Left lung (tissue), 10 donors: ENCODE measurements around the gene NSD1. TPM values are rescaled to one million over a fixed set of nuclear protein-coding genes. Genes with fewer than 3 reads are reported as not detected.

Experiments
- ATAC-seq: fragments of 200-7000 bp; cut with Tn5 transposase; one replicate; pipeline ENCODE4 v1.9.1; 2020; ENCODE audit warnings: moderate library complexity
- DNase-seq, 4 donors: peaks; one replicate each; pipeline ENCODE4 v3.0.0-alpha.2; 2013 to 2020
- H3K27ac ChIP-seq, 2 donors: fragments of 200-600 bp; sonication (generic) in 1 of 2; one replicate each; pipeline versions ENCODE4 v1.5.0 to v1.8.0; 2020 to 2021
- H3K27me3 ChIP-seq, 2 donors: fragments of 200-600 bp; sonication (generic) in 1 of 2; one replicate each; pipeline versions ENCODE4 v1.5.0 to v1.8.0; 2020 to 2021
- H3K36me3 ChIP-seq, 2 donors: fragments of 200-600 bp; sonication (generic) in 1 of 2; one replicate each; pipeline versions ENCODE4 v1.5.0 to v1.8.0; 2020 to 2021
- H3K4me1 ChIP-seq, 2 donors: fragments of 200-600 bp; one replicate each; pipeline ENCODE4 v1.8.0; 2021
- H3K4me3 ChIP-seq, 2 donors: fragments of 200-600 bp; sonication (generic) in 1 of 2; one replicate each; pipeline versions ENCODE4 v1.5.0 to v1.8.0; 2020 to 2021; ENCODE audit warnings: mild to moderate bottlenecking in 1 of 2
- H3K9me3 ChIP-seq, 2 donors: fragments of 200-600 bp; sonication (generic) in 1 of 2; one replicate each; pipeline versions ENCODE4 v1.5.0 to v1.8.0; 2020 to 2021
- CTCF ChIP-seq, 2 donors: fragments of 200-600 bp; sonication (generic) in 1 of 2; IDR thresholded peaks; one replicate each; pipeline versions ENCODE4 v1.5.0 to v1.8.0; 2021; ENCODE audit warnings: antibody characterized with exemption in 2 of 2
- intact Hi-C, 2 donors: fragments of 100-400 bp; cut with DNase I; formaldehyde crosslinking; loops; one replicate each; pipeline versions ENCODE4 v1.11.2 to v1.14.2; 2022
- polyA plus RNA-seq, 6 donors: library from polyadenylated mRNA; unstranded; fragments of 120-200 nt; gene quantifications; one replicate each; pipeline ENCODE4 v1.2.1, GENCODE V29; 2013; ENCODE audit not compliant: insufficient read length in 6 of 6
- total RNA-seq, 2 donors: library from RNA; stranded (reverse); fragmentation: NEBNext Ultra II Directional; extraction: Animal tissue kit (Norgen Biotek cat#: 25700); gene quantifications; one replicate each; pipeline ENCODE4 v1.2.1, GENCODE V29; 2021
- donor health status: DM: no; HTN: yes; CAD: no.
- donor health status: DM: no; HTN: no; CAD: no.

The NSD1 gene
- total and polyA plus RNA-seq, 8 donors = 45.8 to 79.7 (median 54.1) TPM

GRCh38 chr5:177317959-177318377 lies 184.4 kb downstream of the NSD1 start:
- Histone ChIP-seq H3K4me1 (peaks cover 0 to 20% of the 10 kb centered on the region in 2 donors), H3K4me3 (no peak overlapping the region), H3K27me3 (no peaks in the 10 kb centered on the region), H3K27ac (no peak overlapping the region), H3K36me3 (peaks cover 0 to 9% of the 10 kb centered on the region in 2 donors), H3K9me3 (no peaks in the 10 kb centered on the region)
- peak; percentile 74 to 82 for TF ChIP-seq CTCF (IDR thresholded peaks at IDR 0.05)
- intact Hi-C loops = no loop called here
- ATAC-seq = peak; percentile 86
- peak in 2 of 4 donors; percentile 62 to 72 for DNase-seq

- H3K27ac ChIP-seq = no peak overlapping the region
- H3K4me3 ChIP-seq = no peak overlapping the region
- DNase-seq (no peak), ATAC-seq (no peak)
- no peaks in the 10 kb centered on the region for H3K27me3 ChIP-seq
- intact Hi-C loops = loop anchor here in 1 of 2 donors (10.0 kb wide), 1 partner anchor 135 kb away; no protein-coding TSS in a partner anchor
- H3K36me3 ChIP-seq = peaks cover 0 to 9% of the 10 kb centered on the region in 2 donors
- no peak for TF ChIP-seq CTCF (IDR thresholded peaks at IDR 0.05)
- no peaks in the 10 kb centered on the region for H3K9me3 ChIP-seq
- H3K4me1 ChIP-seq = peaks cover 0 to 17% of the 10 kb centered on the region in 2 donors
These were observed 186.5 kb downstream of the NSD1 start for GRCh38 chr5:177319913-177320588.

- Histone ChIP-seq H3K4me1 (peaks cover 0 to 17% of the 10 kb centered on the region in 2 donors), H3K4me3 (no peak overlapping the region), H3K36me3 (peaks cover 0 to 9% of the 10 kb centered on the region in 2 donors), H3K27ac (no peak overlapping the region), H3K27me3 (no peaks in the 10 kb centered on the region), H3K9me3 (no peaks in the 10 kb centered on the region)
- intact Hi-C loops = loop anchor here in 1 of 2 donors (10.0 kb wide), 1 partner anchor 134 kb away; no protein-coding TSS in a partner anchor
- peak in 1 of 4 donors; percentile 78 for DNase-seq
- TF ChIP-seq CTCF (IDR thresholded peaks at IDR 0.05) = no peak
- peak; percentile 57 for ATAC-seq
These were observed 187.3 kb downstream of the NSD1 start for GRCh38 chr5:177320879-177321278.

GRCh38 chr5:177325868-177326381 lies 192.4 kb downstream of the NSD1 start:
- intact Hi-C loops = loop anchor here in 1 of 2 donors (10.0 kb wide), 1 partner anchor 129 kb away; no protein-coding TSS in a partner anchor

More at GRCh38 chr5:177325868-177326381, 192.4 kb downstream of the NSD1 start:
- Histone ChIP-seq H3K27ac (no peak overlapping the region), H3K4me3 (no peak overlapping the region), H3K4me1 (peaks cover 0 to 8% of the 10 kb centered on the region in 2 donors), H3K27me3 (no peaks in the 10 kb centered on the region), H3K36me3 (peaks cover 0 to 28% of the 10 kb centered on the region in 2 donors), H3K9me3 (no peaks in the 10 kb centered on the region)
- DNase-seq (no peak), ATAC-seq (no peak)
- TF ChIP-seq CTCF (IDR thresholded peaks at IDR 0.05) = no peak
